HEK293 (cell line): ENCODE measurements around the gene DLX2.

ENCODE experiments used
- GFI1B ChIP-seq: fragments of 450-650 bp; formaldehyde crosslinking; IDR thresholded peaks from 2 replicates; pipeline ENCODE4 v1.5.1; 2016; ENCODE audit warnings: missing biosample characterization, missing genetic modification characterization
- YY1 ChIP-seq: fragments of 450-650 bp; formaldehyde crosslinking; IDR thresholded peaks from 2 replicates; pipeline ENCODE4 v1.5.1; 2018; ENCODE audit warnings: missing biosample characterization, missing genetic modification characterization
- ZNF140 ChIP-seq: fragments of 450-650 bp; formaldehyde crosslinking; IDR thresholded peaks from 2 replicates; pipeline ENCODE4 v1.5.1; 2016; ENCODE audit warnings: missing biosample characterization, missing genetic modification characterization
- ZNF302 ChIP-seq: fragments of 450-650 bp; formaldehyde crosslinking; IDR thresholded peaks from 2 replicates; pipeline ENCODE4 v1.5.1; 2016; ENCODE audit warnings: missing biosample characterization, missing genetic modification characterization, low read depth
- ZNF530 ChIP-seq: fragments of 450-650 bp; formaldehyde crosslinking; IDR thresholded peaks from 2 replicates; pipeline ENCODE4 v1.5.1; 2016; ENCODE audit warnings: low read depth, missing biosample characterization, missing genetic modification characterization
- TF ChIP-seq, protein P1 (sequence below): fragments of 450-650 bp; formaldehyde crosslinking; IDR thresholded peaks from 2 replicates; pipeline ENCODE4 v1.5.1; 2016; ENCODE audit warnings: missing biosample characterization, missing genetic modification characterization
- TF ChIP-seq, protein P2 (sequence below): fragments of 450-650 bp; formaldehyde crosslinking; IDR thresholded peaks from 2 replicates; pipeline ENCODE4 v1.5.1; 2016; ENCODE audit warnings: missing biosample characterization, missing genetic modification characterization

DNA sequence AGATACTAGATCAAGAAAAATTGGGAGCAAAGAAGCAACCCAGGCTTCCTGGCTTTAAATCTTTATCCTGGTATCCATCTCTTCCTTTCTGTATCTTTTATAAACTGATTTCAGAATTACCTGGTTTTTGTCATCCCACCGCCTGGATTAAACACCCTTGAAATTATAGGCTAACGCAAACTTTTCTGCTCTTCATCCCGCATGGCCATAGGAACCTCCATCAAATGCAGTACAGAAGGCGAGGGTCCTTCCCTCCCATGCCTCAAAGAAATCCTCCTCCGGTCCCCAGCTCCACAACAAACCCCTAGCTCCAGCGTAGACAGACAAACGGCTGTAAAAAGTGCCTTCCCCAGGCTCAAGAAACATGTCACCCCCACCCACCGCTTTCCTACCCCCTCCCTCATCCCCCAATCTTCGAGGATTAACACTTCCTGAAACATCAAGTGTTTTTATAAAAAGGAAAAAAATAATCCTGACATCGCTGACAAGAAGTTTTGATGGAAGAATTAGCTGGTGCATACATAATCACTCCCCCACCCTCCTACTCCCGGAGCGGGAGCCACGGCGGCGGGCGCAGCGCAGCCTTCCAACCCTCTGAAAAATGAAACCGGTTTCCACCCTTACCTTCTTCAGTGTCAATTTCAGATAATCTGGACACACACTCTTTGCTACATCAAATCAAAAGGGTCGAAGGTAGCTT lies 9.8 kb downstream of the DLX2 start:
- TF ChIP-seq, protein P1, sequence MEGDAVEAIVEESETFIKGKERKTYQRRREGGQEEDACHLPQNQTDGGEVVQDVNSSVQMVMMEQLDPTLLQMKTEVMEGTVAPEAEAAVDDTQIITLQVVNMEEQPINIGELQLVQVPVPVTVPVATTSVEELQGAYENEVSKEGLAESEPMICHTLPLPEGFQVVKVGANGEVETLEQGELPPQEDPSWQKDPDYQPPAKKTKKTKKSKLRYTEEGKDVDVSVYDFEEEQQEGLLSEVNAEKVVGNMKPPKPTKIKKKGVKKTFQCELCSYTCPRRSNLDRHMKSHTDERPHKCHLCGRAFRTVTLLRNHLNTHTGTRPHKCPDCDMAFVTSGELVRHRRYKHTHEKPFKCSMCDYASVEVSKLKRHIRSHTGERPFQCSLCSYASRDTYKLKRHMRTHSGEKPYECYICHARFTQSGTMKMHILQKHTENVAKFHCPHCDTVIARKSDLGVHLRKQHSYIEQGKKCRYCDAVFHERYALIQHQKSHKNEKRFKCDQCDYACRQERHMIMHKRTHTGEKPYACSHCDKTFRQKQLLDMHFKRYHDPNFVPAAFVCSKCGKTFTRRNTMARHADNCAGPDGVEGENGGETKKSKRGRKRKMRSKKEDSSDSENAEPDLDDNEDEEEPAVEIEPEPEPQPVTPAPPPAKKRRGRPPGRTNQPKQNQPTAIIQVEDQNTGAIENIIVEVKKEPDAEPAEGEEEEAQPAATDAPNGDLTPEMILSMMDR (tag by site-specific recombination), result no peak
- TF ChIP-seq GFI1B (tag by site-specific recombination) (no peak), YY1 (tag by site-specific recombination) (no peak), ZNF302 (tag by site-specific recombination) (no peak), ZNF140 (tag by site-specific recombination) (no peak), ZNF530 (tag by site-specific recombination) (no peak)
- TF ChIP-seq, protein P2, sequence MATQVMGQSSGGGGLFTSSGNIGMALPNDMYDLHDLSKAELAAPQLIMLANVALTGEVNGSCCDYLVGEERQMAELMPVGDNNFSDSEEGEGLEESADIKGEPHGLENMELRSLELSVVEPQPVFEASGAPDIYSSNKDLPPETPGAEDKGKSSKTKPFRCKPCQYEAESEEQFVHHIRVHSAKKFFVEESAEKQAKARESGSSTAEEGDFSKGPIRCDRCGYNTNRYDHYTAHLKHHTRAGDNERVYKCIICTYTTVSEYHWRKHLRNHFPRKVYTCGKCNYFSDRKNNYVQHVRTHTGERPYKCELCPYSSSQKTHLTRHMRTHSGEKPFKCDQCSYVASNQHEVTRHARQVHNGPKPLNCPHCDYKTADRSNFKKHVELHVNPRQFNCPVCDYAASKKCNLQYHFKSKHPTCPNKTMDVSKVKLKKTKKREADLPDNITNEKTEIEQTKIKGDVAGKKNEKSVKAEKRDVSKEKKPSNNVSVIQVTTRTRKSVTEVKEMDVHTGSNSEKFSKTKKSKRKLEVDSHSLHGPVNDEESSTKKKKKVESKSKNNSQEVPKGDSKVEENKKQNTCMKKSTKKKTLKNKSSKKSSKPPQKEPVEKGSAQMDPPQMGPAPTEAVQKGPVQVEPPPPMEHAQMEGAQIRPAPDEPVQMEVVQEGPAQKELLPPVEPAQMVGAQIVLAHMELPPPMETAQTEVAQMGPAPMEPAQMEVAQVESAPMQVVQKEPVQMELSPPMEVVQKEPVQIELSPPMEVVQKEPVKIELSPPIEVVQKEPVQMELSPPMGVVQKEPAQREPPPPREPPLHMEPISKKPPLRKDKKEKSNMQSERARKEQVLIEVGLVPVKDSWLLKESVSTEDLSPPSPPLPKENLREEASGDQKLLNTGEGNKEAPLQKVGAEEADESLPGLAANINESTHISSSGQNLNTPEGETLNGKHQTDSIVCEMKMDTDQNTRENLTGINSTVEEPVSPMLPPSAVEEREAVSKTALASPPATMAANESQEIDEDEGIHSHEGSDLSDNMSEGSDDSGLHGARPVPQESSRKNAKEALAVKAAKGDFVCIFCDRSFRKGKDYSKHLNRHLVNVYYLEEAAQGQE (tag by site-specific recombination), result no peak
